Measurements from ENCODE around the gene NSUN3. TPM values are rescaled to one million over a fixed set of nuclear protein-coding genes. Genes with fewer than 3 reads are reported as not detected.

The NSUN3 gene
- total RNA-seq, 2 experiments from 2014 or later: 11.9 to 15.5 TPM

- no peak overlapping the region for H3K4me3 Mint-ChIP-seq
- H3K36me3 Mint-ChIP-seq (ENCODE audit: low read depth): peaks cover 46% of the 10 kb centered on the region
- H3K27me3 Mint-ChIP-seq: no peaks in the 10 kb centered on the region
- intact Hi-C loops (cut with micrococcal nuclease): no loop called here
- no peak for TF ChIP-seq CTCF (IDR thresholded peaks at IDR 0.05)
- H3K9me3 Mint-ChIP-seq: no peaks in the 10 kb centered on the region
- DNase-seq (no peak), ATAC-seq (no peak)
- ChIA-PET CTCF (no interaction called here), POLR2A (no interaction called here)
- H3K27ac Mint-ChIP-seq: no peak overlapping the region
- H3K4me1 Mint-ChIP-seq (ENCODE audit: low read depth): no peaks in the 10 kb centered on the region
Measured at GRCh38 chr3:94093151-94093550, 30.3 kb downstream of the NSUN3 start.

GRCh38 chr3:94095111-94095510, 32.2 kb downstream of the NSUN3 start:
- intact Hi-C loops (cut with micrococcal nuclease): no loop called here
- CTCF ChIA-PET: no interaction called here
- no peaks in the 10 kb centered on the region for H3K9me3 Mint-ChIP-seq
- no peaks in the 10 kb centered on the region for H3K27me3 Mint-ChIP-seq
- ATAC-seq (no peak), DNase-seq (no peak)
- no peak overlapping the region for H3K4me3 Mint-ChIP-seq
- no peaks in the 10 kb centered on the region for H3K4me1 Mint-ChIP-seq (ENCODE audit: low read depth)
- POLR2A ChIA-PET: interaction anchor here (1.4 kb wide), 1 partner anchor 25 kb away, joined by 3 read pairs; no protein-coding TSS in a partner anchor
- H3K36me3 Mint-ChIP-seq (ENCODE audit: low read depth): peaks cover 43% of the 10 kb centered on the region
- no peak for TF ChIP-seq CTCF (IDR thresholded peaks at IDR 0.05)
- no peak overlapping the region for H3K27ac Mint-ChIP-seq

- TF ChIP-seq CTCF (IDR thresholded peaks at IDR 0.05): no peak
- ChIA-PET POLR2A (no interaction called here), CTCF (interaction anchor here (0.6 to 0.8 kb wide), 2 partner anchors 40 to 90 kb away, joined by 3 read pairs; no protein-coding TSS in a partner anchor)
- intact Hi-C loops (cut with micrococcal nuclease): no loop called here
- DNase-seq (no peak), ATAC-seq (no peak)
- Mint-ChIP-seq H3K4me1 (ENCODE audit: low read depth) (no peaks in the 10 kb centered on the region), H3K9me3 (no peaks in the 10 kb centered on the region), H3K4me3 (no peak overlapping the region), H3K36me3 (ENCODE audit: low read depth) (peaks cover 31% of the 10 kb centered on the region), H3K27ac (peak overlapping the region; percentile 6), H3K27me3 (no peaks in the 10 kb centered on the region)
Measured at GRCh38 chr3:94098452-94098851, 35.6 kb downstream of the NSUN3 start.

GRCh38 chr3:94099311-94099710, 36.5 kb downstream of the NSUN3 start:
- Mint-ChIP-seq H3K27me3 (no peaks in the 10 kb centered on the region), H3K9me3 (no peaks in the 10 kb centered on the region), H3K27ac (no peak overlapping the region), H3K4me3 (no peak overlapping the region), H3K36me3 (ENCODE audit: low read depth) (peaks cover 31% of the 10 kb centered on the region), H3K4me1 (ENCODE audit: low read depth) (no peaks in the 10 kb centered on the region)
- DNase-seq (no peak), ATAC-seq (no peak)
- intact Hi-C loops (cut with micrococcal nuclease): no loop called here
- TF ChIP-seq CTCF (IDR thresholded peaks at IDR 0.05): no peak
- ChIA-PET POLR2A (no interaction called here), CTCF (no interaction called here)

GRCh38 chr3:94101860-94102259, 39.0 kb downstream of the NSUN3 start:
- H3K27me3 Mint-ChIP-seq: no peaks in the 10 kb centered on the region
- H3K9me3 Mint-ChIP-seq: no peaks in the 10 kb centered on the region
- H3K36me3 Mint-ChIP-seq (ENCODE audit: low read depth): peaks cover 23% of the 10 kb centered on the region
- no peak overlapping the region for H3K27ac Mint-ChIP-seq
- H3K4me1 Mint-ChIP-seq (ENCODE audit: low read depth): no peaks in the 10 kb centered on the region
- ChIA-PET CTCF (interaction anchor here (0.6 to 1.7 kb wide), 5 partner anchors 10 to 98 kb away, joined by 3 to 5 read pairs (median 3); no protein-coding TSS in a partner anchor), POLR2A (no interaction called here)
- DNase-seq (no peak), ATAC-seq (no peak)
- H3K4me3 Mint-ChIP-seq: no peak overlapping the region
- TF ChIP-seq CTCF (IDR thresholded peaks at IDR 0.05): no peak
- intact Hi-C loops (cut with micrococcal nuclease): no loop called here

Data from activated CD8-positive, alpha-beta T cell treated with anti-CD3 and anti-CD28 coated beads for 36 hours (primary cell).